OCI-LY1 (cell line): ENCODE measurements around the gene NAV2.

Experiments
- H2AFZ ChIP-seq: fragments of 200-600 bp; sonication (generic), shearing (Covaris generic); 2 replicates; pipeline ENCODE4 v1.6.0; 2014; ENCODE audit warnings: antibody characterized with exemption, mild to moderate bottlenecking, low read length
- H3F3A ChIP-seq: fragments of 200-600 bp; sonication (generic), shearing (Covaris generic); 2 replicates; pipeline ENCODE4 v1.6.0; 2014; ENCODE audit warnings: mild to moderate bottlenecking, antibody characterized with exemption, low read length, moderate library complexity; ENCODE audit not compliant: insufficient read depth
- H3K27ac ChIP-seq: fragments of 200-600 bp; sonication (generic); 2 replicates; pipeline ENCODE4 v1.5.1; 2014; ENCODE audit warnings: low read length, mixed run types, mild to moderate bottlenecking, low read depth; ENCODE audit not compliant: poor library complexity, severe bottlenecking
- H3K27me3 ChIP-seq: fragments of 200-600 bp; sonication (generic); 2 replicates; pipeline ENCODE4 v1.6.0; 2014; ENCODE audit warnings: antibody characterized with exemption, mild to moderate bottlenecking, low read length, moderate library complexity; ENCODE audit not compliant: insufficient read depth
- H3K36me3 ChIP-seq: fragments of 200-600 bp; sonication (generic); 2 replicates; pipeline ENCODE4 v1.6.1; 2014; ENCODE audit warnings: mild to moderate bottlenecking, antibody characterized with exemption, low read length, moderate library complexity, mixed read lengths; ENCODE audit not compliant: insufficient read depth
- H3K4me1 ChIP-seq: fragments of 200-600 bp; sonication (generic); 2 replicates; pipeline ENCODE4 v1.5.1; 2014; ENCODE audit warnings: mild to moderate bottlenecking, low read length, moderate library complexity; ENCODE audit not compliant: insufficient read depth, severe bottlenecking
- H3K4me2 ChIP-seq: fragments of 200-600 bp; sonication (generic), shearing (Covaris generic); 2 replicates; pipeline ENCODE4 v1.6.1; 2014; ENCODE audit warnings: low read length
- H3K4me3 ChIP-seq: fragments of 200-600 bp; sonication (generic); 2 replicates; pipeline ENCODE4 v1.5.1; 2014; ENCODE audit warnings: low read length, low read depth, mild to moderate bottlenecking, mixed read lengths; ENCODE audit not compliant: poor library complexity, severe bottlenecking
- H3K79me2 ChIP-seq: fragments of 200-600 bp; shearing (Covaris generic); 2 replicates; pipeline ENCODE4 v1.6.1; 2016; ENCODE audit warnings: mixed run types, low read length, mixed read lengths; ENCODE audit not compliant: insufficient read depth
- H3K9ac ChIP-seq: fragments of 200-600 bp; sonication (generic), shearing (Covaris generic); 2 replicates; pipeline ENCODE4 v1.6.1; 2014; ENCODE audit warnings: mild to moderate bottlenecking, low read length, mixed read lengths
- H3K9me2 ChIP-seq: fragments of 200-600 bp; sonication (generic), shearing (Covaris generic); 2 replicates; pipeline ENCODE4 v1.6.1; 2014; ENCODE audit warnings: low read depth, mild to moderate bottlenecking, low read length, mixed read lengths
- H3K9me3 ChIP-seq: fragments of 200-600 bp; shearing (Covaris generic); 2 replicates; pipeline ENCODE4 v1.6.1; 2014; ENCODE audit warnings: low read length, mixed read lengths
- H4K20me1 ChIP-seq: fragments of 200-600 bp; sonication (generic), shearing (Covaris generic); 2 replicates; pipeline ENCODE4 v1.6.0; 2016; ENCODE audit warnings: mild to moderate bottlenecking, low read length; ENCODE audit not compliant: insufficient read depth
- CTCF ChIP-seq: fragments of 200-600 bp; sonication (generic), shearing (Covaris generic); IDR thresholded peaks from 2 replicates; pipeline ENCODE4 v1.5.1; 2017; ENCODE audit warnings: mild to moderate bottlenecking, antibody characterized with exemption, low read length, moderate library complexity, mixed read lengths
- EZH2 ChIP-seq: fragments of 200-600 bp; sonication (generic), shearing (Covaris generic); IDR thresholded peaks from 2 replicates; pipeline ENCODE4 v1.8.0; 2017; ENCODE audit warnings: borderline replicate concordance, mixed run types, mild to moderate bottlenecking, antibody characterized with exemption, low read length, moderate library complexity, mixed read lengths

Gene NAV2

GRCh38 chr11:20045098-20045688 is 332.6 kb downstream of the NAV2 start:
- no peaks in the 10 kb centered on the region for H3F3A ChIP-seq
- TF ChIP-seq CTCF, result no peak
- no peak for TF ChIP-seq EZH2
- no peak overlapping the region for H3K4me3 ChIP-seq
- no peak overlapping the region for H3K9ac ChIP-seq
- H2AFZ ChIP-seq, result no peak overlapping the region
- H3K27me3 ChIP-seq, result no peaks in the 10 kb centered on the region
- no peak overlapping the region for H3K27ac ChIP-seq
- no peaks in the 10 kb centered on the region for H3K9me2 ChIP-seq
- H3K4me2 ChIP-seq, result no peak overlapping the region
- no peaks in the 10 kb centered on the region for H3K4me1 ChIP-seq
- no peaks in the 10 kb centered on the region for H3K9me3 ChIP-seq
- no peaks in the 10 kb centered on the region for H3K79me2 ChIP-seq
- H3K36me3 ChIP-seq, result no peaks in the 10 kb centered on the region
- H4K20me1 ChIP-seq, result no peaks in the 10 kb centered on the region

- no peak for TF ChIP-seq EZH2
- no peak for TF ChIP-seq CTCF
- H3K4me1 ChIP-seq, result no peaks in the 10 kb centered on the region
- H3F3A ChIP-seq, result no peaks in the 10 kb centered on the region
- no peaks in the 10 kb centered on the region for H3K36me3 ChIP-seq
- no peaks in the 10 kb centered on the region for H3K79me2 ChIP-seq
- no peak overlapping the region for H3K4me2 ChIP-seq
- no peak overlapping the region for H3K4me3 ChIP-seq
- no peak overlapping the region for H2AFZ ChIP-seq
- no peaks in the 10 kb centered on the region for H3K27me3 ChIP-seq
- H4K20me1 ChIP-seq, result no peaks in the 10 kb centered on the region
- no peaks in the 10 kb centered on the region for H3K9me3 ChIP-seq
- no peak overlapping the region for H3K27ac ChIP-seq
- no peaks in the 10 kb centered on the region for H3K9me2 ChIP-seq
- no peak overlapping the region for H3K9ac ChIP-seq
These were observed 333.8 kb downstream of the NAV2 start for GRCh38 chr11:20046416-20046815.

GRCh38 chr11:20047006-20047768 is 334.6 kb downstream of the NAV2 start:
- Histone ChIP-seq H3K4me3 (no peak overlapping the region), H4K20me1 (no peaks in the 10 kb centered on the region), H3K9ac (no peak overlapping the region), H3K27me3 (no peaks in the 10 kb centered on the region), H2AFZ (no peak overlapping the region), H3K36me3 (no peaks in the 10 kb centered on the region), H3K4me2 (no peak overlapping the region), H3K27ac (no peak overlapping the region), H3K9me2 (no peaks in the 10 kb centered on the region), H3K9me3 (no peaks in the 10 kb centered on the region), H3F3A (no peaks in the 10 kb centered on the region), H3K4me1 (no peaks in the 10 kb centered on the region), H3K79me2 (no peaks in the 10 kb centered on the region)
- TF ChIP-seq EZH2 (no peak), CTCF (no peak)
